NOMO-1 (cell line): ENCODE results near the gene PPP1R9A.
"Not testable (repeated sequence)": the region's sequence is repeated elsewhere in the genome, so short reads cannot be mapped to it uniquely, and the experiment has no call there.

ENCODE experiments used
- DNase-seq, 2 experiments: peaks; one replicate each; lab custom pipeline; 2025; ENCODE audit not compliant: unreplicated experiment in 2 of 2; lab: John Stamatoyannopoulos, UW

PPP1R9A gene

DNA sequence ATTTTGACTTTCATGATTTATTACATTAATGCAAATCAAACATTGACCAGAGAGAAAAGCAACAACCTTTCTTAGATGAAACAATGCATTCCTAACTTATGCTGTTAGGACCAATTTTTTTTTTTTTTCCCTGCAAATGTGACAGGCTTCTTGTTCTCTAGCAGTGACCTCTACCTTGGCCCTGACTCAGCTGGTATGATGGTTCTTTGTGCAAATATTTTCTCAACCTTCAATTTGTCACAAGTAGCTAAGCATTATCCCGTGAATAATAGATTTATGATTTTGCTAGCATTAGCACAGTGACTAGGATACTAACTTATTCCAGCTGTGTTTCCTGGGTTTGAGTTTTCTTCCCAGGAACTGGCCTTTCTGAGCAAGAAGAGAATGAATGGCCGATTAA, 64.9 kb downstream of the PPP1R9A start:
- no peak for DNase-seq

DNA sequence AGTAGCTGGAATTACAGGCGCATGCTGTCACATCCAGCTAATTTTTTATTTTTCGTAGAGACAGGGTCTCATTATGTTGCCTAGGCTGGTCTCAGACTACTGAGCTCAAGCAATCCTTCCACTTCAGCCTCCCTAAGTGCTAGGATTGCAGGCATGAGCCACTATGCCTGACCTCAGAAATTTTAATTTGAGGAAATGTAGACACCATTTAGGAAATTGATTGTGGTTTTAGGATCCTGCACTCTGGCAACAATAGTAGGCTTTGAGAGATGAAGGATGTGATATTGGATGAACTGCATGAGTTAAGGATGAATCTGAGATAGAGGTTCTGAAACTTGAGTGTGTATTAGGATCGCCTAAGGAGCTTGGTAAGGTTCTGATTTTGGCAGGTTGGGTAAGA, 66.5 kb downstream of the PPP1R9A start:
- no peak for DNase-seq

DNA sequence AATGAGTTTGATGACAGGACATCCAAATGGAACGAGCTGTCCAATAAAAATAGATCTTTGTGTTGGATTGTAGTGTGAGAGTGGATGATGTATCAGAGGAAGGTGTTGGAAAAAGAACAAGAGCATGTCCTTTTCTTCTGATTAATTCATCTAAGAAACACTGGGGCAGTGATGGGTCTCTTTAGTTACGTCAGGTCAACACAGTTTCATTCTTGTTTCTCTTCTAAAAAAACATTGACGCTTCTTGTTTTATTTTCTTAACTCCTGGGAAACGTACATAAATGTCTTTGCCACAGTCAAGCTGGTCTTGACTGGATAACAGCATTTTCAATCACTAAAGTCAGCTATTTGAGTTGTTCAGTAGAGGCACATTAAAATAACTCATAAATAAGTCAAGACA, 67.0 kb downstream of the PPP1R9A start:
- DNase-seq: no peak

DNA sequence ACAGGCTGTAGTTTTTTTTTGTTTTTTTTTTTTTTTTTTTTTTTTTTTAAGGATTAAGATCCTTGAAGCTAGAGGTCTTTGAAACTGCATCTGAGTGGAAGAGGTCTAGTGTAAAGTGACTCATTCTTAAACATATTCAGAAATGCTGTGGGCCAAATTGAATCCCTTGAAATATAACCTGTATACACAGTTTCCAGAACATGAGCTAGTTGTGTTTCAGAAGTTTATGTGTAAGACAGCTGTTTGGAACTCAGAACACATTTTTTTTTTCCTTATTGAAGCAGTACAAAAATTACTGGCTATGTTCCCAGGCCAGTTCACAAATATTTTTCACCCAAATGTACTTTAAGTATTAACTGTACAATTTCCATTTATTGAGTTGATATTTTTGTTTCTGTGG, 67.9 kb downstream of the PPP1R9A start:
- DNase-seq: no peak

DNA sequence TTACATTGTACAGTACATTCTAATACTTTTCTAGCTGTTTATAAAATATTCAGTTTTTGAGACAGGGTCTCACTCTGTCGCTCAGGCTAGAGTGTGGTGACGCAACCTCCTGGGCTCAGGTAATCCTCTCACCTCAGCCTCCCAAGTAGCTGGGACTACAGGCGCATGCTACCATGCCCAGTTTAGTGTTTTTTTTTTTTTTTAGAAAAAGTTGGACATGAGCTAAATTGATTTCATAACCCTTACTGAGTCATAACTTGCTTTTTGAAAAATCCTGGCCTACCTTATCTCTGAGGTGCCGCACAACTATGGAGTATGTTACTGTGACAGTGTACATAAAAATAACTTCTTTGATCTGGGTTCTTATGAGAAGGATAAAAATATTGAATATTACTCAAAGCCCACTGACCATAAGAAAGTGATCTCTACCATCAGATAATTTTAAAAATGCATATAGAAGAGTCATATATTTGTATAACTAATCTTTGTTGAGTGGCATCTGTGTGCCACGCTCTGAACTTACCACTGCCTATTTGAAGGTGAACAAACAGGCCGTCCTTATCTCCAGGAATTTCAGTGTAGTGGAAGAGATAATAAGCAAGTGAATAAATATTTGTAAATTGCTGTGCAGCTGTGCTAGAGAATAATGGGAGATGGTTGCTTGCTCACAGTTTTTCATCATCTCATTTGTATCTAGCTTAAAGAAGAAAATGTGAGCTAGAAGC, 73.2 kb downstream of the PPP1R9A start:
- no peak for DNase-seq

DNA sequence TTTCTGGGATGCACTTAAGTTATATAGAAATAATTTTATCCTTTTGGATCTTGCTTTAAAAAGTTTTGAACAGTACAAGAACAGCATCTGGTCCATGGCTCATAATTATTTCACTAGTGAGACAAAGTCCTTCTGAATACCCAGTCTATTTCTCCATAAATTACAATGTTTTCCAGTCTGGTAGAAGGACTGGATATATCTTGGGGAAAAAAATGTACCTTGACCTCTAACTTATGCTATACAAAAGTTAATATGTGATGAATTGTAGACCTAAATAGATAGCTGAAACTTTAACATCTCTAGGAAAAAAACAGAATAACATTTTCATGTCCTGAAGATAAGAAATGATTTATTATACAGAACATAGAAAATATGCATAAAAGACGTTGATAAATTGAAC, 88.5 kb downstream of the PPP1R9A start:
- DNase-seq: no peak

DNA sequence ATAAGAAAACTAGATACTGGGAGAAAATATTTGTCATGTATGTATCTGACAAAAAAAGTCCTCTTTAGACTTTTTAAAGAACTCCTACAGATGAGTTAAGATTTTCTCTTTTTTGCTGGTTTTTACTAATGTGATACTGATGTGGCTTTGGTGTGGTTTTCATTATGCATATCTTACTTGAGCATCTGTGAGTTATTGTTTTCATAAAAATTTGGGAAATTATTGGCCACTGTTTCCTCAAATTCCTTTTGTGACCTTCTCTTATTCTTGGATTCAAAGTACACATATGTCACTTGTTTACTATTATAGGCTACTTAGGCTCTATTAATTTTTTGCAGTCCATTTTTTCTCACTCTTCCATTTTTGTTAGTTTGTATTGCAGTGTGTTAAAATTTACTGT, 89.0 kb downstream of the PPP1R9A start:
- DNase-seq: no peak

DNA sequence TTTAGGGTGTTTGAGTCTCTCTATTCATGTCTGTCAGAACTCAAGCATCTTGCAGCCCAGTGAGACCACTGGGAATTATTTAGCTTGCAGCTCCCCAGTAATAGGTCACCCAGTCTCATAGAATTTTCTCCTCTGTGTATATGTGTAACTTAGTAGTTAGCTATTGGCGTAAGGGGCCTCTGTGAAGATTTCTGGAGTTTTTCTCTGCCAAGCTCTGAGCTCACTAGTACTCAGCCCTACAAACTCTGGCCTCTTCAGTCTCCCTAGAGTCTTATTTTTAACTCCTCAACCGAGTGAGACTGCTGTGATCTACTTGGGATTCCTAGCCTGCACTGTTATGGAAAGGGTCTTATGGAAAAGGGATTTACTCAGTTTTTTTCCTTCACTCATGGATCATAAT, 90.2 kb downstream of the PPP1R9A start:
- DNase-seq: no peak

DNA sequence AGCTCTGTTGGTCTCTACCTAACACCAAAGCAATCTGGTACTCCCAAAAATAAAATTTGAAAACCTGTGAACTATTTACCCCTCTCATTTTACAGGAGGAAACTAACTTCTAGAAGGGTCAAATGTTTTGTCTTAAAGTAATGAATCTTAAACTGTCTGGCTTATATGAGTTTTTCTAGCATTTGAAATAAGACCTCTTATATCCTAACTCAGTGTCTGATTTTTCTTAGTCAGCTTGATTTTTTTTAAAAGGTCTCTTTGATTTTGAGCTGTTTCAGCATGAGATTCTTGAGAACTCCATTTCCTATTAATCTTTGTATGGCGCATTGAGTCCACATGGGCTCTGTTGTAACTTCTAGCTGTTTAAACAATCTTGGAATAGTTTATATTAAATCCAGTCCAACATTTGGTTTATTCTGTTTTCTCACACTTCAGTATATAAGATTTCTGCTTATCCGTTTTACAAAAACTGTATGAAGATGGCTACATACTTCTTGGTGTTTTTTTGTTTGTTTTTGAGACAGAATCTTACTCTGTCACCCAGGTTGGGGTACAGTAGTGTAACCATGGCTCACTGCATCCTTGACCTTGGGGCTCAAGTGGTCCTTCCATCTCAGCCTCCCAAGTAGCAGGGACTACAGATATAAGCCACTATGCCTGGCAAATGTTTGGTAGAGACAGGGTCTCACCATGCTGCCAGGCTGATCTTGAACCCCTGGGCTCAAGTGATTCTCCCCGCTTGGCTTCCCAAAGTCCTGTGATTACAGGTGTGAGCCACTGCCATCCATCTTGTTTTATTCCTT, 91.1 kb downstream of the PPP1R9A start:
- DNase-seq: no peak

DNA sequence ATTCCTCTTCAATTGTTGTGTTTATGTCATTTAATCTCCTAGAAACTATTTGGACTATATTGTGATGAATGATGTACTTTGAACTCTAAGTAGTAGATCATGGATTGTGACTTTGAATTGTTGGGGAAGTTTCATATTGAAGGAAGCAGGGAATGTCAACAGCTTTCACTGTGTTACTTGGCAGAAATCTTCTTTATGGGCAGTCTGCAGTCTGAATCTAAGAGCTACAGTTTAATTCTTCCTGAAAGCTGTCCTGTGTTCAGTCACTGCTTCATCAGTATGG, 91.6 kb downstream of the PPP1R9A start:
- no peak for DNase-seq

DNA sequence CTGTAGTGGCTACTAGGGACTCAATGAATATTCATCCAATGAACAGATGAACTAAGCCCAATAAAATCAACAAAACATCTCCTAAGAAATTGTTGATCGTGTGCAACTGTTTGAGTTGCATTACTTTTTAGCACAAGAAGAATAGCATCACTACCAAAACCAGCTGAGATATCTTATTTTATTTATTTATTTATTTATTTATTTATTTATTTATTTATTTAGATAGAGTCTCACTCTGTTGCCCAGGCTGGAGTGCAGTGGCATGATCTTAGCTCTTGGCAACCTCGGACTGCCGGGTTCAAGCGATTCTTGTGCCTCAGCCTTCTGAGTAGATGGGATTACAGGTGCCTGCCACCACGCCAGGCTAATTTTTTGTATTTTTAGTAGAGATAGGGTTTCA, 92.2 kb downstream of the PPP1R9A start:
- not testable (repeated sequence) for DNase-seq

DNA sequence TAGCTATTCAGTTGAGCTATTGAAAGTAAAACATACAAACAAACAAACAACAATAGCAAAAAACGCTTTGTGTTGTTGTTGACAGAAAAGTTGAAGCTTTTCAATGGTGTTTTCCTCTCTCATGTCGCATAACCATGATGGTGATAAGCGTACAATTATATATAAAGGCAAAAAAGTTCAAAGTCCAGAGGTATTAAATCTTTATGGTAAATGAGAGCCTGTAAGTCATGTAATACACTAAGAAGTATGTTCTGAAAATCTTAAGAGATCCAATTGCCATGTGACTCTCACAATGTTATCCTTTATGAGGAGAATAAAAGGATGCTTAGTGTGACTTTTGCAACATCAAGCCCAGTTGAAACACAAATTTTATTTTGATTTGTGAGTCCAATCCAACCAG, 93.9 kb downstream of the PPP1R9A start:
- no peak for DNase-seq

DNA sequence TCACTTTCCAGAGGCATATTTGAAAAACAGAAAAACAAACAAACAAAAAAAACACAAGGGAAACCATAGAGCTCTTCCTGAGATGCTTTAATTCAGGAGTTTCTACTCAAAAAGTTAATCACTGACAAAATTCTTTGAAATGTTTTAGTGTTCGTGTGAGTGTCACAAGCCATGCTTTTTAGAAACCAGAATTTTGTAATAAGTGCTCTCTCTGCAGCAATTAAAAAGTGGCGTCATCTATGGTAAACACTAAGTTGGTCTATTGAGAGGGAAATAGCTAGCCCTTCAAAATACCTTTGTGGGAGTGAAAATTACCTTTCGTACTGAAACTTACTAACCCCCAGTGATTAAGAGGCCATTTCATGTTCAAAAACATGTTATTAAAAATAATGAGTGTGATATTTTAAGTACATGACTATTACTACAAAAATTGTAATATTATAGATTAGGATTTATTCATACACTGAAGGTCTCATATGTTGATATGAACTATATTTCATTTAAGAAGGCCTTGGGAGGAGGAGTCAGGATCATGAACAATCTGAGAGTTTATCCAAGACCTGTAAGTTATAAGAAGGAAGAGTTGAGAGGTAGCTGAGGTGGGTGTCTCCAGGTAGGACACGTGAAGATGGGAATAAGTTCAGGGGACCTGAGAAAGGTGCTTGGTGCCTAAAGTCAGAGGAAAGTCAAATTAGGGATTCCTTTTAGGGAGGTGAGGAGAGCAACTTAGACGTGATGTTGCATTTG, 94.6 kb downstream of the PPP1R9A start:
- DNase-seq: no peak

DNA sequence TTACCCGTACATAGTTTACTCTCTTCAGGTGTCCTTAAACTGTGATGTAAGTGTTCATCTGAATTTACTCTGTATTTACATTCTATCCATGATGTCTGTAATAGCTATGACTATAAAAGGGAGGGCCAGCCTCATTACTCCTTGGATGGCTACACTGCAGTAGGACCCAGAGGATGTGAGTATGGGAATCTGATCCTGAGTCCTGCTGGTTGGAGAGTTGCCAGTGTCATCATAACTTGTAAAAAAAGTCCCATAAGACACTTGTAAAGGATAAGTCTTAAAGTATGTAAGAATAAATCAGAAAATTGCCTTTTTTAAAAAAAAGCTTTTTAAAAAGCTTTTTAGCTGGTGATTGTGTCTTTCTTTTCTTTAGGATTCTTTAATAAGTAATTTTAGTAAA, 95.4 kb downstream of the PPP1R9A start:
- no peak for DNase-seq

DNA sequence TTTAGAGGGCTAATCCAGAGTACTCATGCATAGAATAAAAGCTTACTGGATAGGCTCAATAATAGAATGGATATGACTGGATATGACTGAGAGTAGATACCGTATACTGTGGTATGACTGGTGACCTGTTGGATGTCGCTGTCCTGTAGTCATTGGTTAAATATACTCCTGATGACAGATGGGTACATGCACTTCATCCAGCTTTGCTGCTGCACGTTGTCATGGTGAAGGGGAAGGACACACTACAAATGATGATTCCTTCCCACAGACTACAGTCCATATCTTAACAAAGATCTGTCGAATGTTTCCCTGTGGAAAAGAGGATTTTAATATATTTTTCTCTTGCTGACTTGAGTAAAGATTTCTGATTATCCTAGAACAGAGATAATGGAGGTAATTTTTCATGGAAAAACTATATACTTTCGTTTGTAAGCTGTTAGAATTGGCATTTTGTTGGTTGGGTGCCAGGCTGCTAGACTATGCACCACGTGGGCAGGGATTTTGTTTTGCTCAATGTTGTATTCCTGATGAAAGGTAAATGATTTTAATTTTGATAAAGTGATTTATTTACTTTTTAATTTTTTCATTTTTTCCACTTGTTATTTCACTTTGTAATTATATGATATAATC, 97.3 kb downstream of the PPP1R9A start:
- no peak for DNase-seq

DNA sequence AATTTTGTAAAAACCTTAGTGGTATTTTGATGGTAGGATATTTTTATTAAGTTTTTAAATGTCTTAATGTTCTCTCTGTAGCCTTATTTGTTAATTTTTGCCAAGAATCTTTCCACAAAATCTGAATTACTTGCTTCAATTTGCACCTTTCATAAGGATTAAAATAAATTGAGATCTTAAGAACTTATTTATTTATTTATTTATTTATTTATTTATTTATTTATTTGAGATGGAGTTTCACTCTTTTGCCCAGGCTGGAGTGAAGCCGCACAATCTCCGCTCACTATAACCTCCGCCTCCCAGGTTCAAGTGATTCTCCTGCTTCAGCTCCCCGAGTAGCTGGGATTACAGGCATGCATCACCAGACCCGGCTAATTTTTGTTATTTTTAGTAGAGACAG, 98.6 kb downstream of the PPP1R9A start:
- no peak for DNase-seq

DNA sequence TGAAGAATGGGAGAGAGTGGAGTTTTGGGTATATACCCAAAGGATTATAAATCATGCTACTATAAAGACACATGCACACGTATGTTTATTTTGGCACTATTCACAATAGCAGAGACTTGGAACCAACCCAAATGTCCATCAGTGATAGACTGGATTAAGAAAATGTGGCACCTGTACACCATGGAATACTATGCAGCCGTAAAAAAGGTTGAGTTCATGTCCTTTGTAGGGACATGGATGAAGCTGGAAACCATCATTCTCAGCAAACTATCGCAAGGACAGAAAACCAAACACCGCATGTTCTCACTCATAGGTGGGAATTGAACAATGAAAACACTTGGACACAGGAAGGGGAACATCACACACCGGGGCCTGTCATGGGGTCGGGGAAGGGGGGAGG, 101.4 kb downstream of the PPP1R9A start:
- not testable (repeated sequence) for DNase-seq

DNA sequence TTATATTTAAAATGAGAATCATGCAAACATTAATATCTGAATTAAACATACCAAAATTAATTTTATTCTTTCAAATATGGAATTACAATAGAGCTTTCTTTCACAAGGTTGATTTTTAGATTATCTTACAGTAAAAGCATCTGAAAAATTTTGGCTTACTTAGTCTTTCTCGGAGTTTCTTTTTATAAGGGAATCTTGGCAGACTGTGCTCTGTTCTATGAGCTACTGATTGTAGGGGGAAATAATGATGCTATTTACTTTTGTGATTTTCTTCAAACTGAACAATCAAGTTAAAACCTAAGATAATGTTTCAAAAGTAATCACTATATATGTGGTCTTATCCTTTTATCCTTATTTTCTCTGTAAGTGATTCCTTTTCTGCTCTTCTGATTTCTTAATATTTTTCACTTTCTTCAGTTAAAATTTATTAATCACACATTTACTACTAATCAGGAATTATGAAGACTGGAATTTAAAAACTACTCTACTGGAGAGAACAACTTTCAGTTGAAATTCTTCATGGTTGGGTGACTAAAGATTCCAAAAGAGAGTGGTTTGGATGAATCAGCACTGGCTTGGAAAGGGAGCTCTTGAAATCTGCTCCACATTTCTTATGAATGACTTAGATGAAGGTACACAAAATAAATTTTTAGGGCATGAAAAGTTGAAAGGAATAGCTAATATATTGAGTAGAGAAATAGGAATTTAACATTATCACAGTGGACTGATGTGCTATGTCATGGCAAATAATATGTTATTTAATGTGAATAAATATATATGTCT, 103.9 kb downstream of the PPP1R9A start:
- no peak for DNase-seq

DNA sequence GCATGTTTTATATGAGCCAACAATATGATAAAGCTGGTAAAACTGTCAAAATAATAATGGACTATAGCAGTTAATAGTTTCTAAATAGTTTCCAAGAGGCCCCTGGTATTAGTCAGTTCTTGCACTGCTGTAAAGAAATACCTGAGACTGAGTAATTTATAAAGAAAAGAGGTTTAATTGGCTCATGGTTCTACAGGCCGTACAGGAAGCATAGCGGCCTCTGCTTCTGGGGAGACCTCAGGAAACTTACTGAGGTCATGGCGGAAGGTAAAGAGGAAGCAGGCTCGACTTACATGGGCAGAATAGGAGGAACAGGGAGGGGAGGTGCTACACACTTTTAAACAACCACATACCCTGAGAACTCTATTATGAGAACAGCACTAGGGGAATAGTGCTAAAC, 104.6 kb downstream of the PPP1R9A start:
- no peak for DNase-seq

DNA sequence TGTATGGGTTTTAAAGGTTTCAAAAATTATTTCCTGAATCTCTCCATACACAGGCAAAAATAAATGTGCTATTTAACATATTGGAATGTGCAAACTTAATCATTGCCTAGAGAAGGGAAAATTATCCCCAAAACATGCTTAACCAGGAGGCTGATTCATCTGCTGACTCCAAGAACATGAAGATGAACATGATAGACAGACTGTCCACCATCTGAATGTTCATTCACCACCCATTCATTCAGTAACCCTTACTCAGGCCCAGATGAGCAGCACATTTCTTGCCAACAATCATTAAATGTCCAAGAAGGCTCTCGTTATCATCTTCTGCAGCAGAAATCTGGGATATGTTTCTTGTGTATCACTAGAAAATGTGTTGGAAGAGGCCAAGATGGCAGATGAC, 110.6 kb downstream of the PPP1R9A start:
- DNase-seq: no peak

DNA sequence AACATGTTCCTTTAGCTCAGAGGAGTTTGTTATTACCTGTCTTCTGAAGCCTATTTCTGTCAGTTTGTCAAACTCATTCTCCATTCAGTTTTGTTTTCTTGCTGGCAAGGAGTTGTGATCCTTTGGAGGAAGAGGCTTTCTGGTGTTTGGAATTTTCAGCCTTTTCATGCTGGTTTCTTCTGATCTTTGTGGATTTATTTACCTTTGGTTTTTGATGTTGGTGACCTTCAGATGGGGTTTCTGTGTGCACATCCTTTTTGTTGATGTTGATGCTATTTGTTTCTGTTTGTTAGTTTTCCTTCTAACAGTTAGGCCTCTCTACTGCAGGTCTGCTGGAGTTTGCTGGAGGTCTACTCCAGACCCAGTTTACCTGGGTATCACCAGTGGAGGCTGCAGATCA, 118.6 kb downstream of the PPP1R9A start:
- no peak for DNase-seq
